Thyroid gland (tissue), 4 donors: ENCODE measurements around the gene SLC12A1.

Source experiments
- CTCF ChIP-seq, 6 experiments: fragments of 200-600 bp in 3 of 6; fragments of 450-650 bp in 3 of 6; sonication (generic) in 3 of 6; IDR thresholded peaks; one replicate each; pipeline ENCODE4 v1.5.1; 2016 to 2019; ENCODE audit warnings: antibody characterized with exemption in 6 of 6, mild to moderate bottlenecking in 2 of 6, inconsistent platforms in 1 of 6, moderate library complexity in 1 of 6
- POLR2A ChIP-seq, 2 donors: fragments of 450-650 bp; IDR thresholded peaks; one replicate each; pipeline ENCODE4 v1.6.1; 2017; ENCODE audit warnings: antibody characterized with exemption in 2 of 2, mild to moderate bottlenecking in 2 of 2, moderate library complexity in 1 of 2

GRCh38 chr15:48222627-48223026 lies 16.5 kb downstream of the SLC12A1 start:
- TF ChIP-seq POLR2A (IDR thresholded peaks at IDR 0.05) (no peak), CTCF (IDR thresholded peaks at IDR 0.05) (no peak)
